Measurements from ENCODE around the gene NUDT2. TPM values are rescaled to one million over a fixed set of nuclear protein-coding genes. Genes with fewer than 3 reads are reported as not detected.
"Not testable (repeated sequence)": the region's sequence is repeated elsewhere in the genome, so short reads cannot be mapped to it uniquely, and the experiment has no call there.

NUDT2 gene
- total and polyA plus RNA-seq, 2 experiments from 2014 or later = 19.6 to 23.4 TPM

DNA sequence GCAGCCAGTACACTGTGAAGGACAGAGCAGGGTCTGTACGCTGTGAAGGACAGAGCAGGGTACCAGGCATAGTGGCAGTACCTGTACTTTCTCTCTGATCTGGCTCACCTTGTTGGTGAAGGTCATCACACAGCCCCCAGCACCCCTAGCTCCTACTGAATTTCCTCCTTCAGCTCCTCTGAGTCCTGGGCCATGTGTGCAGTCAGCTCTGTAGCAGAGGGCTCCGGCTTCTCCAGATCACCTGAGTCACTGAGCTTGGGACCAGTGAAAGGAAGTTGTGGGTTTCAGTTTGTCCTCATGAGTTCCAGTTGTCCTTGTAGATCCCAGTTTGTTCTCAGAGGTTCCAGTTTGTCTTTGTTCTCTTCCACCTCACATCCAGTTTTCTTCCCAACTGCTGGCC, 5.5 kb downstream of the NUDT2 start:
- no peaks in the 10 kb centered on the region for H3K36me3 ChIP-seq (replicated peaks; ENCODE audit: insufficient read depth, low read depth)
- no peak overlapping the region for H3K4me3 ChIP-seq
- H4K20me1 ChIP-seq (ENCODE audit: insufficient read depth, poor library complexity, severe bottlenecking) = no peaks in the 10 kb centered on the region
- no peaks in the 10 kb centered on the region for H3K9me2 ChIP-seq (replicated peaks; ENCODE audit: insufficient read depth)
- H2AFZ ChIP-seq = no peak overlapping the region
- WGBS (ENCODE audit: low lambda C conversion rate, missing lambda C conversion rate) = 96% methylated on average over 2 of the region's 2 CpGs
- no peak overlapping the region for H3K27ac ChIP-seq
- peaks cover 27% of the 10 kb centered on the region for H3K79me2 ChIP-seq
- H3K4me1 ChIP-seq (ENCODE audit: insufficient read depth) = no peaks in the 10 kb centered on the region
- no peaks in the 10 kb centered on the region for H3K9me3 ChIP-seq (ENCODE audit: low read depth)
- TF ChIP-seq EZH2phosphoT487 (IDR thresholded peaks at IDR 0.05; ENCODE audit: low read depth, severe bottlenecking, unreplicated experiment) = no peak
- TF ChIP-seq, protein P1, sequence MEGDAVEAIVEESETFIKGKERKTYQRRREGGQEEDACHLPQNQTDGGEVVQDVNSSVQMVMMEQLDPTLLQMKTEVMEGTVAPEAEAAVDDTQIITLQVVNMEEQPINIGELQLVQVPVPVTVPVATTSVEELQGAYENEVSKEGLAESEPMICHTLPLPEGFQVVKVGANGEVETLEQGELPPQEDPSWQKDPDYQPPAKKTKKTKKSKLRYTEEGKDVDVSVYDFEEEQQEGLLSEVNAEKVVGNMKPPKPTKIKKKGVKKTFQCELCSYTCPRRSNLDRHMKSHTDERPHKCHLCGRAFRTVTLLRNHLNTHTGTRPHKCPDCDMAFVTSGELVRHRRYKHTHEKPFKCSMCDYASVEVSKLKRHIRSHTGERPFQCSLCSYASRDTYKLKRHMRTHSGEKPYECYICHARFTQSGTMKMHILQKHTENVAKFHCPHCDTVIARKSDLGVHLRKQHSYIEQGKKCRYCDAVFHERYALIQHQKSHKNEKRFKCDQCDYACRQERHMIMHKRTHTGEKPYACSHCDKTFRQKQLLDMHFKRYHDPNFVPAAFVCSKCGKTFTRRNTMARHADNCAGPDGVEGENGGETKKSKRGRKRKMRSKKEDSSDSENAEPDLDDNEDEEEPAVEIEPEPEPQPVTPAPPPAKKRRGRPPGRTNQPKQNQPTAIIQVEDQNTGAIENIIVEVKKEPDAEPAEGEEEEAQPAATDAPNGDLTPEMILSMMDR (IDR thresholded peaks at IDR 0.05; ENCODE audit: poor library complexity) = no peak
- TF ChIP-seq EZH2 (IDR thresholded peaks at IDR 0.05; ENCODE audit: borderline replicate concordance) = no peak
- no peaks in the 10 kb centered on the region for H3K27me3 ChIP-seq
- H3K4me2 ChIP-seq = no peak overlapping the region
- no peak for DNase-seq (ENCODE audit: low spot score)

DNA sequence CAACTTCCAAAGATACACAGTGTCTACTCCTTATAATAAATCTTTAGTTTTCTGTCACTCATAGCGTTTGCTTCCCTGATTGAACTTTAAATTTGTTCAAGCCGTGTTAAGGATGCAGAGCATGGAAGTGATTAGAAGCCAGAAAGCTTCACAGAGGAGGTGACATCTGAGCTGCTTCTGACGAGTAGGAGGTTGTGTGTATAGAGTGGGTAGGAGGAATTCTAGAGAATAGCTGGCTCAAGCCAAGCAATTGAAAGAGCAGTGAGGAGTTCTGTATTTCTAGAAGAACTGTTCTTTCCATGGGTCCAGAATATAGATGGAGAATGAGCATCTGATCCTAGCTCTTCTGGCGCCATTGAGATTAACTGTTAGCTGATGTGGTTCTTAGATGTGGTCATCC, 6.0 kb downstream of the NUDT2 start:
- H3K4me3 ChIP-seq = no peak overlapping the region
- H3K36me3 ChIP-seq (replicated peaks; ENCODE audit: insufficient read depth, low read depth) = no peaks in the 10 kb centered on the region
- H3K4me2 ChIP-seq = no peak overlapping the region
- H3K27ac ChIP-seq = no peak overlapping the region
- H3K9me3 ChIP-seq (ENCODE audit: low read depth) = no peaks in the 10 kb centered on the region
- no peak overlapping the region for H2AFZ ChIP-seq
- no peak for DNase-seq (ENCODE audit: low spot score)
- no peaks in the 10 kb centered on the region for H3K27me3 ChIP-seq
- no peaks in the 10 kb centered on the region for H3K4me1 ChIP-seq (ENCODE audit: insufficient read depth)
- peaks cover 27% of the 10 kb centered on the region for H3K79me2 ChIP-seq
- WGBS (ENCODE audit: low lambda C conversion rate, missing lambda C conversion rate) = 89% methylated on average over 4 of the region's 4 CpGs
- TF ChIP-seq, protein P1 (IDR thresholded peaks at IDR 0.05; ENCODE audit: poor library complexity) = no peak
- TF ChIP-seq EZH2phosphoT487 (IDR thresholded peaks at IDR 0.05; ENCODE audit: low read depth, severe bottlenecking, unreplicated experiment) (no peak), EZH2 (IDR thresholded peaks at IDR 0.05; ENCODE audit: borderline replicate concordance) (no peak)
- no peaks in the 10 kb centered on the region for H3K9me2 ChIP-seq (replicated peaks; ENCODE audit: insufficient read depth)
- no peaks in the 10 kb centered on the region for H4K20me1 ChIP-seq (ENCODE audit: insufficient read depth, poor library complexity, severe bottlenecking)

DNA sequence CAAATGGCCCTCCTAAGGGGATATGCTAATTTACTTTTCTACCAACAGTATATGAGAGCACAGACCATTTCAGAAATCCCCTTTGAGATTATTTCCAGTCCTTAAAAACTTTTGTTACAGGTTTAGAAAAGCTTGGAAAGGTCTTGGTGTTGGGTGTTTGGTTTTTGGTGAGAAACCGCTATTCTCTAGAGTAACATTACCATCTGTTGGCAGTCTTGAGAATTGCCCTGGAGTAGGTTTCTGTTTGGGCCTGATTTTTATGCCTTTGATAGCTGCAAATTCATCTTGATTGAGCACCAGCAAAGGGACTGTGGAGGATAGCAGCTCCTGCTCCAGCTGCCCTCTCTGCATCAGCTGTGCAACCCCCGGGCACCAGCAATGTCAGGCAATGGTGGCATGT, 8.0 kb downstream of the NUDT2 start:
- Histone ChIP-seq H3K9me2 (replicated peaks; ENCODE audit: insufficient read depth) (no peaks in the 10 kb centered on the region), H3K9me3 (ENCODE audit: low read depth) (no peaks in the 10 kb centered on the region), H3K36me3 (replicated peaks; ENCODE audit: insufficient read depth, low read depth) (no peaks in the 10 kb centered on the region), H2AFZ (no peak overlapping the region), H3K4me3 (no peak overlapping the region), H4K20me1 (ENCODE audit: insufficient read depth, poor library complexity, severe bottlenecking) (no peaks in the 10 kb centered on the region), H3K27me3 (no peaks in the 10 kb centered on the region), H3K4me2 (no peak overlapping the region), H3K79me2 (peaks cover 24% of the 10 kb centered on the region), H3K27ac (no peak overlapping the region), H3K4me1 (ENCODE audit: insufficient read depth) (no peaks in the 10 kb centered on the region)
- WGBS (ENCODE audit: low lambda C conversion rate, missing lambda C conversion rate) = 97% methylated on average over 2 of the region's 2 CpGs
- TF ChIP-seq, protein P1 (IDR thresholded peaks at IDR 0.05; ENCODE audit: poor library complexity) = no peak
- no peak for DNase-seq (ENCODE audit: low spot score)

DNA sequence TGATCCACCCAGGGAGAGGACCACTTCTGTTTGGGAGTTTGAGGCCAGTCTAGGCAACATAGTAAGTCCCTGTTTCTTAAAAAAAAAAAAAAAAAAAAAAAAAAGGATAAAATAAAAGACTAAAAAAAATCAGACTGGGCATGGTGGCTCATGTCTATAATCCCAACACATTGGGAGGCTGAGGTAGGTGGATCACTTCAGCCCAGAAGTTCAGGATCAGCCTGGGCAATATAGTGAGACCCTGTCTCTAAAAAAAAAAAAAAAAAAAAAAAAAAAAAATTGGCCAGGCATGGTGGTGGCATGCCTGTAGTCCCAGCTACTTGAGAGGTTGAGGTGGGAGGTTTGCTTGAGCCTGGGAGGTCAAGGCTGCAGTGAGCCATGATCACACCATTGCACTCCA, 8.7 kb downstream of the NUDT2 start:
- H4K20me1 ChIP-seq (ENCODE audit: insufficient read depth, poor library complexity, severe bottlenecking); H3K36me3 ChIP-seq (replicated peaks; ENCODE audit: insufficient read depth, low read depth); H3K9me3 ChIP-seq (ENCODE audit: low read depth); H3K4me1 ChIP-seq (ENCODE audit: insufficient read depth); H3K9me2 ChIP-seq (replicated peaks; ENCODE audit: insufficient read depth); H3K27ac ChIP-seq; H2AFZ ChIP-seq; DNase-seq (ENCODE audit: low spot score); H3K4me3 ChIP-seq; H3K4me2 ChIP-seq; H3K27me3 ChIP-seq: not testable (repeated sequence)
- H3K79me2 ChIP-seq = peaks cover 18% of the 10 kb centered on the region

Data from hepatocyte (in vitro differentiated cells).